SH-SY5Y (cell line): Measurements from ENCODE around the gene SIX4.

ENCODE experiments used
- GATA2 ChIP-seq: IDR thresholded peaks from 2 replicates; pipeline ENCODE4 v1.6.1; 2011; ENCODE audit warnings: mild to moderate bottlenecking, low read depth, low read length
- GATA3 ChIP-seq: IDR thresholded peaks from 2 replicates; pipeline ENCODE4 v1.6.1; 2011; ENCODE audit warnings: low read depth, mild to moderate bottlenecking, low read length, moderate library complexity

Gene SIX4

GRCh38 chr14:60732840-60733483, 8.8 kb upstream of the SIX4 start:
- no peak for TF ChIP-seq GATA2
- TF ChIP-seq GATA3, result no peak

- TF ChIP-seq GATA2 (no peak), GATA3 (no peak)
Observed at GRCh38 chr14:60723116-60723906, 840 bp downstream of the SIX4 start.

DNA sequence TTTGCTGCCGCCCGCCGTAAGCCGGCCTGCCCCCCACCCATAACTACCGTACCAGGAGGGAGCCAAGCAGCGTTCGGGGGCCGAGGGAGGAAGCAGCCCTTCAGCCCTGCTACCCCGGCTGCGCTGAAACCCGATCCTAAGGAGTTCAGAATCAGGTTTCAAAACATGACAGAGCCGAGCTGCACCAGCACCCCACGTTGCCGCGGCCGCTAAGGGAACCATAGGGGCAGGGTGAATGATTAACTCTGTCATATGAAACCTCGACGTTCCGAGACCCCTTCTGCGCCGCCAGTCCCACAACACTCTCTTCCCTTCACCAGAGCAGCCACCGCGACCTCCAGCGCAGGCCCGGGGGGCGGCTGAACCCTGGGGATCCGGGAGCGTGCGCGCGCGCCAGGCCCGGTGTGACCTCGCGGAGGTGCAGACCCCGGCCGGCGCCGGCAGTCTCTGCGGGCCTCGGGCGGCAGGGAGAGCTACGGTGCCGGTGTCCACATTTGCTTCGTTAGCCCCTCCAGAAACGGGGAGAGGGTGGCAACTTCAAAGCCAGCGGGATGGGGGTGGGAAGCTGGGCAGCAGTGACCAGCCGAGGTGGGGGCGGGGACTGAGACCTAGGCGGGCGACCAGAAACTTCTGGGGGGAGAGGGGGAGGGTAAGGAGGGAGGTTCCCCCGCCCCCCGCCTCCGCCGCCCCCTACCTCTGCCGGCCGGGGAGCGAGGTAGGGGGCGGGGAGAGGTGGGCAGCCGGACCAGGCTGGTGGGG, 1.6 kb downstream of the SIX4 start:
- TF ChIP-seq GATA2 (no peak), GATA3 (no peak)

- TF ChIP-seq GATA3 (no peak), GATA2 (no peak)
Observed at GRCh38 chr14:60722107-60722356, 2.1 kb downstream of the SIX4 start.

DNA sequence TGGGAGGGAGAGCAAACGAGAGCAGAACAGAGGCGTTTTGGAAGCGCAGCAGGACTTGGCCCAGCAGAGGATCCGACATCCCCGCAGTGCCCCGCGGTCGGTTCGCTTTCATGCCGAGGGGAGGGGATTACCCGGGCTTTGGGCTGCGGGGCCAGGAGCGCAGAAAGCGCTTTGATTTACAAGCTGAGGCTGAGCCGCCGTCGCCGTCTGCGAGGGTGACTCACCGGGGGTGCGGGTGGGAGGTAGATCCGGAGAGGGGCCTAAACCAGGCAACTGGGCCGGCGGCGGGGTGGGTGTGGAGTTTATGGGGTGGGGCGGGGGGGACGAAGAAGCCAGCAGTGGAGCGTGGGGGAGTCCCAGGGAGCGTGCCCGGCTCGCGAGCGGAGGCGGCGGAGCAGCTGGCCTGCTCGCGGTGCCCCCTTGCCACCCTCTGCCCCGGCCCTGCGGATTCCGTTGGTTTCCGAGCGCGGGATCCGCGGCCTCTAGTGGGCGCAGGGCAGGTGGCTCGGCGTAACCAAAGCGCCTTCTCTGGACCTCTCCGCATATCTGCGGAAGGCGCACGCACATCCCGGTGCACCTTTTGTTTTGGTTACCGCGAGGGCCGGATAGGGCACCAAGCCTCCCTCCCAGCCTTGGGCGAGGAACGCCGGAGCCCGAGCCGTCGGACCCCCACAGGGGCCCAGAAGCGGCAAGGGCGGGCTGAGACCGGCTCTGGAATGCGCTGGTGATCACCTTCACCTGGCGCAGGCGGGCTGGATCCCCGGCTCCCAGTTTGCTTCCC, 2.6 kb downstream of the SIX4 start:
- TF ChIP-seq GATA3 (no peak), GATA2 (no peak)

GRCh38 chr14:60720962-60721325, 3.2 kb downstream of the SIX4 start:
- TF ChIP-seq GATA3 (no peak), GATA2 (no peak)

DNA sequence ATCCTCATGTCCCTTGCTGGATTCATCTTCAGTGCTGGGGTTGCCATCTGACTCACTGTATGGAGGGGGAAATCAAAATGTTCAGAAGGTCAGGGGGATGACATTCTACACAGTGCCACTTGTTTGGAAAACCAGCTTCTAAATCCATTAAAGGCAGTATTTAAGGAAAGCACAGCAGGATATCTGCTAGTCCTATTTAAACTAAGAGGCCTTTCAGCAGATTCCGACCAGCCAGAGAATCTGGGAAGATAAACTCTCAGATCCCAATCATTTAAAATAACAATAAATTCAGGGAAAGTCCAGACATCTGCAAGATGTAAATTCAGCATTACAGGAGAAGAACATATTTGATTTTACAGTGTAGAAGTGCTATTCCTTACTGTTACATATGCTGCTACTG, 3.8 kb downstream of the SIX4 start:
- no peak for TF ChIP-seq GATA2
- no peak for TF ChIP-seq GATA3

GRCh38 chr14:60713513-60713912, 10.6 kb downstream of the SIX4 start:
- TF ChIP-seq GATA3, result no peak
- TF ChIP-seq GATA2, result no peak

DNA sequence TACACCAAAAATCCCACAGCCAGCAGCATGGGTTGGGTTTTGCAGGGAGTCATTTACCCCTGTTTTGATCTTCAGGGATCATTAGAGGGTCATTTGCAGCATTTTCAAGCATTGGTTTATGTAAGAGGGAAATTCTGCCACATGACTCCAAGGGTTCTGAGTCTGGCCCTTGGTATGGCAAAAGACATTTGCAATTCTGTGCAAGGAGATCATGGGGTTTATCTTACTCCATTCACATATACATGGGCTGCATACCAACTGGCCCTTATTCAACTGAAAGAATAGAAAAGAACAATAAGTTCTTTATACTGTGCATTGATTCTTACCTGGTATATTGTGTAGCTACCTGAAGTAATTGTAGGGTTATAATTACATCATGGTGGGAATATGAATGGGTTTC, 13.7 kb downstream of the SIX4 start:
- TF ChIP-seq GATA2 (no peak), GATA3 (no peak)

GRCh38 chr14:60707858-60708257, 16.3 kb downstream of the SIX4 start:
- no peak for TF ChIP-seq GATA3
- no peak for TF ChIP-seq GATA2

- TF ChIP-seq GATA2 (no peak), GATA3 (no peak)
Observed at GRCh38 chr14:60705100-60705499, 19.1 kb downstream of the SIX4 start.

DNA sequence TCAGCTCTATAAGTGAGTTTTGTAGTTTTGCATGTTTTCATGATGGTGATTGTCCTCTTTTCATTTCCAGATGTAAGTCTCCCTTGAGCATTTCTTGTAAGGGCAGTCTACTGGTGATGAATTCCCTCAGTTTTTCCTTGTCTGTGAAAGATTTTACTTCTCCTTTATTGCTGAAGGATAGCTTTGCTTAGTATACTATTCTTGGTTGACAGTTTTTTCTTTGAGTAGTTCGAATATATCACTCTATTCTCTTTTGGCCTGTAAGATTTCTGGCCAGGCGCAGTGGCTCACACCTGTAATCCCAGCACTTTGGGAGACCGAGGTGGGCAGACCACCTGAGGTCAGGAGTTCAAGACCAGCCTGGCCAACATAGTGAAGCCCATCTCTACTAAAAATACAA, 23.6 kb downstream of the SIX4 start:
- TF ChIP-seq GATA2 (no peak), GATA3 (no peak)

- no peak for TF ChIP-seq GATA3
Observed at GRCh38 chr14:60695327-60695726, 28.8 kb downstream of the SIX4 start.

GRCh38 chr14:60691383-60692113, 32.6 kb downstream of the SIX4 start:
- no peak for TF ChIP-seq GATA2
- TF ChIP-seq GATA3, result no peak
